DMS153 treated with DMSO at 0.1 percent for 48 hours (cell line): ENCODE measurements around the gene OR4D2.

Source experiments
- DNase-seq: peaks from one replicate; lab custom pipeline; 2025; ENCODE audit not compliant: unreplicated experiment; lab: John Stamatoyannopoulos, UW

The OR4D2 gene

GRCh38 chr17:58205936-58206335 lies 39.2 kb downstream of the OR4D2 start:
- no peak for DNase-seq

GRCh38 chr17:58207451-58207850 lies 40.7 kb downstream of the OR4D2 start:
- no peak for DNase-seq

- DNase-seq = no peak
These were observed 41.6 kb downstream of the OR4D2 start for GRCh38 chr17:58208344-58208743.

- no peak for DNase-seq
These were observed 44.1 kb downstream of the OR4D2 start for GRCh38 chr17:58210922-58211321.

- no peak for DNase-seq
These were observed 48.9 kb downstream of the OR4D2 start for GRCh38 chr17:58215685-58216084.

GRCh38 chr17:58217766-58218165 lies 51.0 kb downstream of the OR4D2 start:
- DNase-seq = no peak

- peak; percentile 82 for DNase-seq
These were observed 52.4 kb downstream of the OR4D2 start, which contains the start of gene MKS1 for GRCh38 chr17:58219007-58219788. Gene MKS1, minus strand, starts transcription at chr17:58219255. Its CDS starts 25 bp downstream, at chr17:58219230.

- DNase-seq = peak; percentile 36
These were observed 53.0 kb downstream of the OR4D2 start for GRCh38 chr17:58219789-58220183.
